IPS-18a (cell line): ENCODE results near the gene EXOSC10.

Experiments used
- H3K27ac ChIP-seq: one replicate; pipeline ENCODE4 v1.5.1; 2013; ENCODE audit warnings: low read length
- H3K27me3 ChIP-seq: one replicate; pipeline ENCODE4 v1.6.1; 2013; ENCODE audit warnings: mild to moderate bottlenecking, low read length; ENCODE audit not compliant: control insufficient read depth, insufficient read depth
- H3K36me3 ChIP-seq: one replicate; pipeline ENCODE4 v1.6.1; 2013; ENCODE audit warnings: low read depth, low read length; ENCODE audit not compliant: control insufficient read depth
- H3K4me1 ChIP-seq: one replicate; pipeline ENCODE4 v1.6.1; 2013; ENCODE audit warnings: low read depth, low read length; ENCODE audit not compliant: control insufficient read depth
- H3K4me3 ChIP-seq: one replicate; pipeline ENCODE4 v1.5.1; 2013; ENCODE audit warnings: low read length
- H3K9ac ChIP-seq: one replicate; pipeline ENCODE4 v1.6.1; 2013; ENCODE audit warnings: mild to moderate bottlenecking, low read length, moderate library complexity
- H3K9me3 ChIP-seq: one replicate; pipeline ENCODE4 v1.6.1; 2013; ENCODE audit warnings: low read depth, low read length; ENCODE audit not compliant: control insufficient read depth

EXOSC10 gene

DNA sequence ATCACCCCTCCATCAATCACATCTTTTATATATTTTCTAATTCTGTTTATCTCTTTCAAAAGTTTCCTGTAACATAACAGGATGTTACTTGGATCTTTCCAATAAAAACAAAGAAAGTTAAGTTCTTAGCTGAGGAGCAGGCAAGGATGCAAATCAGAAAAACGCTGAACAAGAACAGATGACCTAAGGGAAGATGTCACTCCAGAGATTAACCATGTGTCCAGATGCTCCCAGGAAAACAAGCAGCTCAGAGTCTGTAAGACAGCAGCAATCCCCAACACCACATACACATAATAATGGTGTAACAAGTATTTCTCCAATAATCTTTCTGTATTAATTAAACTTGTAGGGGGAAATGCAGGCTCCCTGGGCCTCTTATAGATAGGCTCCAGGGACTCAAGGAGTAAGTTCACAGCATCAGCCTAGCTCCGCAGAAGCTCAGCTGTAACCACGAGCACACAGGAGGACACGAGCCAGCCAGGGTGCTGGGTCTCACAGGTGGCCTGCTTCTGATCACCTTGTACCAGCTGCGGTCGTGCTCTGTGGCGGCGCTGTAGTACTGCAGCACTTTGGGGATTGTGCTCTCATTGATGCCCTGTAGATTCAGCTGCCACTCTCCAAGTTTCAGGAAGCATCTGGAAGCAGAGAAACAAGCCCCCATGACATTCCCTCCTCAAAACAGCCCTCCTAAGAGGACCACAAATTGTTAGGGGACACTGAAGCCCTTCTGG lies 33.1 kb upstream of the EXOSC10 start:
- Histone ChIP-seq H3K9ac (no peak overlapping the region), H3K27ac (no peak overlapping the region), H3K4me1 (no peaks in the 10 kb centered on the region), H3K36me3 (peaks cover 80% of the 10 kb centered on the region), H3K27me3 (no peaks in the 10 kb centered on the region), H3K9me3 (no peaks in the 10 kb centered on the region), H3K4me3 (no peak overlapping the region)

DNA sequence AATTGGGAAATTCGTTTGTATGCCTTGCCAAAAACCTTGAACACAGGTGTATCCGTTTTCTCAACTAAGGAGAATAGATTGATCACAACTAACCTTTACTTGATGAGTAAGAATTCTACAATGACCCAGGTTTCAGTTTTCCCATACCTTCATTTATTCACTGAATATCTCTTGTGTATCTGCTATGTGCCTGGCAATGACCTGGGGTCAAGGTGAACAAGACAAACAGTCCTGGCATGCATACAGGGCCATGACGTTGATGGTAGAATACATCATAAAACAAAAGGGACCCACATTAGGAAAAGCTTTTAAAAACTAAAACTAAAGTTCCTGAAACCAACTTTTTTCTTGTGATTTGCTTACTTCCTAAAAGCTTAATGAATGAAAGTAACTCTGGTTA lies 32.1 kb upstream of the EXOSC10 start:
- no peak overlapping the region for H3K27ac ChIP-seq
- H3K36me3 ChIP-seq = peaks cover 81% of the 10 kb centered on the region
- no peaks in the 10 kb centered on the region for H3K4me1 ChIP-seq

DNA sequence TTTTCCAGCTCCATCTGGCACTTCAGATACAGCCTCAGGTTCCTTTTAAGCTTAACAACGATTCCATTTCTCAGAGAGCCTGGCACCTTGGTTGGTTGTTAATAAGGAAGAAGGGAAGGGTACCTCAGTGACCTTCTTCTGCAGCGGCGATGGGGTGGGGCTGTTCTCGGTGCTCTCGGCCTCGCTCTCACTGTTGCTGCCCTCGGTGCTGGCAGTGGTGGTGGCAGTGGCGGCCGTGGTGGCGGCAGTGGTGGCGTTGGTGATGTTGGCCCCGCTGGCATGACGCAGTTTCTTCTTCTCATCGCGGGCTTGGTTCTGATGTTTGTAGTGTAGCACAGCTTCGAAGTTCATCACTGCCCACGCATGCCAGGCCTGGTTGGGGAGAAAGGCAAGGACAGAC lies 30.7 kb upstream of the EXOSC10 start:
- Histone ChIP-seq H3K4me3 (no peak overlapping the region), H3K4me1 (no peaks in the 10 kb centered on the region), H3K36me3 (peaks cover 85% of the 10 kb centered on the region), H3K9me3 (no peaks in the 10 kb centered on the region), H3K9ac (no peak overlapping the region), H3K27me3 (no peaks in the 10 kb centered on the region), H3K27ac (no peak overlapping the region)

More for the DNA sequence above, 32.1 kb upstream of the EXOSC10 start:
- no peak overlapping the region for H3K9ac ChIP-seq
- H3K27me3 ChIP-seq = no peaks in the 10 kb centered on the region
- no peaks in the 10 kb centered on the region for H3K9me3 ChIP-seq
- no peak overlapping the region for H3K4me3 ChIP-seq

DNA sequence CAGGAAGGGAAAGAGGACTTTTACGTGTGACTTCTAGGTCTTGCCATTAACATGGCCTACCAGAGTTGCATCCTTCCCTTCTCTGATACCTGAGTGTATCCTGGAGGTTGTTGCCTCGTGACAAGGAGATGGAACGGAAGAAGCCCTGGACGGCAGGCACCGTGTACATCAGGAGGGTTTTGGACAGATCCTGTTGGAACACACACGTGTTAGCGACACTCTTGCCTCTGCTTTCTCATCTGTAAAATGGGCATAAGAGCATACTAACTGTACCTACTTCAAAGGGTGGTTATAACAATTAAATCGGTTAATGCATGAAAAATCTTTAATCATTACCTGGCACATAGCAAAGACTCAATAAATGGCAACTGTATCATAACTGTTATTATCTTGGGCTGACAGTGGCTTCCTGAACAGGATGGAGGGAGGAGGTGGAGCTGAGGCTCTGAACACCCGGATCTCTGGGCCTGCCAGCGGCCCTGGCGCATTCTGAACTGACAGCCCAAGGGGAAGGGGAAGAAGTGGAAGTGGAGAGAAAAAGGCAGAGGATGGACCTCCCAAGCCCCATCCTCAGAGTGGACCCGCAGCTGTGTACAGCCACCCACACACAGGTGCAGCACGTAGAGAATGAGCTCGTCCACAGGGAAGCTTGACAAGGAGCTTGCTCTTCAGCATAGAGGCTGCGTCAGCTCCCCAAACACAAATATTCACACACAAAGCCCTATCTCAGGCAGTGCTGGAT lies 30.2 kb upstream of the EXOSC10 start:
- H3K9me3 ChIP-seq = no peaks in the 10 kb centered on the region
- H3K27me3 ChIP-seq = no peaks in the 10 kb centered on the region
- no peaks in the 10 kb centered on the region for H3K4me1 ChIP-seq
- H3K27ac ChIP-seq = no peak overlapping the region
- H3K36me3 ChIP-seq = peaks cover 87% of the 10 kb centered on the region
- no peak overlapping the region for H3K4me3 ChIP-seq
- no peak overlapping the region for H3K9ac ChIP-seq

DNA sequence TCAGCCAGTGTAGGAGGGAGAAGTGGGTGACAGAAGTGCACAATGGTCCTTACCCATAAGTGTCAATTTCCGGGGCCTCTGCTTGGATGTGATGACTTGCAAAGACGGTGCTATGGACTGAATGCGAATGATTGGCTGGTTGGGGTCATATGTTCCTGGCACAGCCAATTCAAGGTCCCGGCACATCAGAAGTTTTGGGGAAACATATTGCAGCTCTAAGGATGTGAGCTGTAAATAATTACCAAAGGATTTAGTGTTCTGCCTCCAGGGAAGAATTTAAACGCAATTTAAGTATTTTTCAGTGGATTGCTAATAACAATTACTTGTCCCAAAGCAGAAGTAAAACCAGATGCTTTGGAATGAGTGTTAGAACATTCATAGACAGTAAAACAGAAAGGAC lies 26.9 kb upstream of the EXOSC10 start:
- no peaks in the 10 kb centered on the region for H3K4me1 ChIP-seq
- H3K9me3 ChIP-seq = no peaks in the 10 kb centered on the region
- H3K27ac ChIP-seq = no peak overlapping the region
- no peaks in the 10 kb centered on the region for H3K27me3 ChIP-seq
- no peak overlapping the region for H3K9ac ChIP-seq
- peaks cover 75% of the 10 kb centered on the region for H3K36me3 ChIP-seq
- H3K4me3 ChIP-seq = no peak overlapping the region

DNA sequence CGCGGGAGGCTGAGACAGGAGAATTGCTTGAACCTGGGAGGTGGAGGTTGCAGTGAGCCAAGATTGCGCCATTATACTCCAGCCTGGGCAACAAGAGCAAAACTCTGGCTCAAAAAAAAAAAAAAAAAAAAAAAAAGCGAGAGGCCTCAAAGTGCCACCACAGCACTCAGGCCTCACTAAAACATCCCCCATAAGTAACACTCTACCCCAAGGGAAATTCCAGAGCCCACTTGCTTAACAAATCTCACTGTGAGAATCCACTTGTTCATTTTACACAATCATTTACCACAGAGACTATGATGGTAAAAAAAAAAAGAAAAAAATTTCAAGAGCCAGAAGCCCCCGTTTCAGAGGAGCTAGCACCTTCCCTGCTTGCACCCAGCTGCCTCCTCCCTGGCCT lies 26.3 kb upstream of the EXOSC10 start:
- no peak overlapping the region for H3K4me3 ChIP-seq

DNA sequence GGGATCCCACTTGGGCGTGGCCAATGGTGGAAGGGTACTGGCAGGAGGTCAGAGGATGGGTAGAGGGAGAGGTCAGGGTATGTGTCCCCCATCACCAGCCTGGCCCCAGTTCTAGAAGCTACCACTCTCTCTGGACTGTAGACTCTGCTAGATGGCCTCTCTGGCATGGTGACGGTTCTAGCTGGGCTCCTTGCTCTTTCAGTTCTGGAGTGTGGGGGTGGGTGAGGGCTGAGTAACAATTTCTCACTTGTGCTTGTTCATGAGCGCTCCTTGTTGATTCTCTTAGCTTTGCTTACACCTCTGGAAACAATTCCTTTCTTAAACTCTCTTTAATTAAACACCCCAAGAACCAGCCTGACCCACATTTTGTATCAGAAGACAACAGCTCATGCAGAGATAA lies 25.3 kb upstream of the EXOSC10 start:
- Histone ChIP-seq H3K9ac (no peak overlapping the region), H3K27me3 (no peaks in the 10 kb centered on the region), H3K9me3 (no peaks in the 10 kb centered on the region), H3K4me3 (no peak overlapping the region), H3K27ac (no peak overlapping the region), H3K4me1 (no peaks in the 10 kb centered on the region), H3K36me3 (peaks cover 69% of the 10 kb centered on the region)

More for the DNA sequence above, 26.3 kb upstream of the EXOSC10 start:
- Histone ChIP-seq H3K27ac (no peak overlapping the region), H3K9me3 (no peaks in the 10 kb centered on the region), H3K27me3 (no peaks in the 10 kb centered on the region), H3K36me3 (peaks cover 78% of the 10 kb centered on the region), H3K4me1 (no peaks in the 10 kb centered on the region), H3K9ac (no peak overlapping the region)

DNA sequence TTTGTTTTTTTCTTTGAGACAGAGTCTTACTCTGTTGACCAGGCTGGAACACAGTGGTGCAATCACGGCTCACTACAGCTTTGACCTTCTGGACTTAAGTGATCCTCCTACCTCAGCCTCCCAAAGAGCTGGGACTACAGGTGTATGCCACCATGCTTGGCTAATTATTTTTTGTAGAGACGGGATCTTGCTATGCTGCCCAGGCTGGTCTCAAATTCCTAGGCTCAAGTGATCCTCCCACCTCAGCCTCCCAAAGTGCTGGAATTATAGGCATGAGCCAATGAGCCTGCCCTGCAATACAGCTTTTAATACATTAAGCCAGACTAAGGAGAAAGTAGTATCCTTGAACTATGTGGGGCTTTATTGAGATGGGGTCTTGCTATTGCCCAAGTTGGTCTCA lies 16.6 kb upstream of the EXOSC10 start:
- Histone ChIP-seq H3K9me3 (no peaks in the 10 kb centered on the region), H3K4me1 (no peaks in the 10 kb centered on the region), H3K27me3 (no peaks in the 10 kb centered on the region), H3K9ac (no peak overlapping the region), H3K27ac (no peak overlapping the region), H3K4me3 (no peak overlapping the region), H3K36me3 (peaks cover 51% of the 10 kb centered on the region)

DNA sequence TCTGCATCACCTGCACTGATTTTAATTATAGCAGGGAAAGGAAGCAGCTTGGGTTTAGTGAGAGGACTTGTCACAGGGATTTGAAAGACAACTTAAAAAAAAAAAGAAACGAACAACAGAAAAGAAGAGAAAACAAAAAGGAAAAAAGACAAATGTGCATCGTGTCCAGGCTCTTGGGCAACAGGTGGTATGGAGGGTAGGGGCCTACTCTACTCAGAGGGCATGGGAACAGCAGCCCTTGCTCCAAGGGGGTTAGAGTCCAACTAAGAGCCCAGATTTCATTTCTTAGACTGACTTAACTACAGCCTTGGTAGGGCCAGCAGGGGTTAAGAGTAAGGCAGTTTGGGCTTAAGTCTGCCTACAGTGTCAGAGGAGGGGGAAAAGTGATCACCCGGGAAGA lies 15.3 kb upstream of the EXOSC10 start:
- H3K4me1 ChIP-seq = no peaks in the 10 kb centered on the region
- no peak overlapping the region for H3K4me3 ChIP-seq
- H3K27me3 ChIP-seq = no peaks in the 10 kb centered on the region
- peaks cover 46% of the 10 kb centered on the region for H3K36me3 ChIP-seq
- H3K9me3 ChIP-seq = no peaks in the 10 kb centered on the region
- H3K9ac ChIP-seq = no peak overlapping the region
- H3K27ac ChIP-seq = no peak overlapping the region

DNA sequence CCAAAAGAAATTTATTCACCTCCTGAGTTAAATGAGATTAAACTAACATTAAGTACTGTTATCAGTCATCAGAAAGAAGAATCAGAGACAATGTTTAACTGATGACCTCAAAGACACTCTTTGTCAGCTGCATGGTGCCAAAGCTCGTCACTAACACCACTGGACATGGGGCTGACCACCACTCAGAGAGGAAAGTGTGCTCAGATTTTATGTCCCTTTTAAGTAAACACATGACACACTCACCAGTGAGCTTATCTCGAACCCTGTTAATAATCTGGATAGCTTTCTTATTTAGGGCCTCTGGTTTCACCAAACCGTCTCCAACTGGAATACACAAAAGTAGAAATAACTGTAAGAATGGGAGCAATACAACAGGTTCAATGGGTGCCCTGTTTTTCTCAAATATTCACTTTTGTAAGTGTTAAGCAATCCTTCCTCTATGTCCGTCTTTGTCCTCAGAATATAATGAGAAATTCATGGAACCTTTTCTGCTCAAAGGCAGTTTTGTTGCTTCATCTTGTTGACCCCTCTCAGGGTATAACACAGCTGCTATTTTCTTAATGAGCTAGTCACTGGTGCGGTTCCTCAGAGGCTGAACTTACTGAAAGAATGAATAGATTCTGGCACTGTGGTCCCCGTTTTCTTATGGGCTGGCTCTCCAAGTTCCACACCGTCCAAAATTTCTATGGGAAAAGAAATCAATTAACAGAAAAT lies 9.5 kb upstream of the EXOSC10 start:
- no peaks in the 10 kb centered on the region for H3K4me1 ChIP-seq
- no peaks in the 10 kb centered on the region for H3K27me3 ChIP-seq
- H3K27ac ChIP-seq = no peak overlapping the region
- H3K9me3 ChIP-seq = no peaks in the 10 kb centered on the region
- peaks cover 58% of the 10 kb centered on the region for H3K36me3 ChIP-seq
- no peak overlapping the region for H3K4me3 ChIP-seq
- no peak overlapping the region for H3K9ac ChIP-seq

DNA sequence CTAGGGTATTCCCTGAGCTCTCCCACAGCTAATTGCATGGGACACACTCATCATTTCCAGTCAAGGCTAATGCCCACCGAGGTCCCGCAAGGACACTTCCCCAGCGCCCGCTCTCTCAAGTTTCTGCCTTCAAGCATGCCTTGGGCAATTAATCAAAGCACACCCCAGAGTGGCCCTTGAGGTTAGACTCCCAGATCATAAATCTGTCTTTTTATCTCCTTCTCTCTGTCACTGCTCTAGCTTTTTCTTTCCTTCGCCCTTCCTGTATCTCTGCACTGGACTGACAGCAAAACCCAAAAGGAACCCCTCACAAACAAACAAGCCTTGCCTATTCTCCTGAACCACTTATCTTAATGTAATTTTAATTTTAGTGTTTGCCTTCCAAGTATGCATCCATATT lies 7.9 kb upstream of the EXOSC10 start:
- no peak overlapping the region for H3K27ac ChIP-seq
- no peaks in the 10 kb centered on the region for H3K9me3 ChIP-seq
- H3K9ac ChIP-seq = no peak overlapping the region
- no peak overlapping the region for H3K4me3 ChIP-seq
- H3K36me3 ChIP-seq = peaks cover 44% of the 10 kb centered on the region
- no peaks in the 10 kb centered on the region for H3K27me3 ChIP-seq
- H3K4me1 ChIP-seq = no peaks in the 10 kb centered on the region
